Measurements from ENCODE around the gene AKAP17A. TPM values are rescaled to one million over a fixed set of nuclear protein-coding genes. Genes with fewer than 3 reads are reported as not detected.
A peak's percentile ranks its signal among the peaks of the same experiment; 100 is the strongest.

The AKAP17A gene
- total and polyA plus RNA-seq, 2 of the 13 experiments (the other 11 are each of a cell fraction or from before 2014, with no cell fraction given), result 20.5 to 26.5 TPM

DNA sequence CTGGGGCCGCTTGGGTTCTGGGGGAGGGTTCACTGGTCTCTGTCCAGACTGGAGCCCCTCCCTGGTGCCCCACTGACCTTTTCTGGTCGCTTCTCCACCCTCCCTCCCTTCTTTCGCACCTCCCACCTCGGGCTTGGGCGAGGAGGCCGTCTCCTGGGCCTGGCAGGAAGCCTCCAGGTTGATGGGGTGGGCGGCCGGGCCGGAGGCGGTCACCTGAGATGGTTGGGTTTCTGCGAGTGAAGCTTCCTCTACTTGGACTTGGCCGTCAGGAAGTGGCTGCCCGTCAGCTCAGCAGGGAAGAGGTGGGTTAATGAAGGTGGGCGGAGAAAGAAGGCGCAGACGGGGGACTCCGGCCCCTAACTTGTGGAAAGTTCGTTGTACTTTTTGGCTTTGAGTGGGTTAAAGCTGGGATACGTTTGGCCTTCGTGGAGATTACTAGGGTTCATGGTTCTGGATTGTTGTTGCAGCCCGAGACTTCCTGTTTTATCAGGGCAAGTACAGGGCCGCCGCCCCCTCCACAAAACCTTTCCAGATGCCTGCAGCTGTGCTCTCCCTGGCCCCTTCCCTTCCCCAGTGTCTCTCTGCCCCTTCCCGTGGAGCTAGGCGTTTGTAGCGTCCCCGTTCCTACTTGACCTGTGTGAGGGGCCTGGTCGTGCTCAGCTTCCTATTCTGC is 1.2 kb downstream of the AKAP17A start (continued):
- TF ChIP-seq, protein P1, sequence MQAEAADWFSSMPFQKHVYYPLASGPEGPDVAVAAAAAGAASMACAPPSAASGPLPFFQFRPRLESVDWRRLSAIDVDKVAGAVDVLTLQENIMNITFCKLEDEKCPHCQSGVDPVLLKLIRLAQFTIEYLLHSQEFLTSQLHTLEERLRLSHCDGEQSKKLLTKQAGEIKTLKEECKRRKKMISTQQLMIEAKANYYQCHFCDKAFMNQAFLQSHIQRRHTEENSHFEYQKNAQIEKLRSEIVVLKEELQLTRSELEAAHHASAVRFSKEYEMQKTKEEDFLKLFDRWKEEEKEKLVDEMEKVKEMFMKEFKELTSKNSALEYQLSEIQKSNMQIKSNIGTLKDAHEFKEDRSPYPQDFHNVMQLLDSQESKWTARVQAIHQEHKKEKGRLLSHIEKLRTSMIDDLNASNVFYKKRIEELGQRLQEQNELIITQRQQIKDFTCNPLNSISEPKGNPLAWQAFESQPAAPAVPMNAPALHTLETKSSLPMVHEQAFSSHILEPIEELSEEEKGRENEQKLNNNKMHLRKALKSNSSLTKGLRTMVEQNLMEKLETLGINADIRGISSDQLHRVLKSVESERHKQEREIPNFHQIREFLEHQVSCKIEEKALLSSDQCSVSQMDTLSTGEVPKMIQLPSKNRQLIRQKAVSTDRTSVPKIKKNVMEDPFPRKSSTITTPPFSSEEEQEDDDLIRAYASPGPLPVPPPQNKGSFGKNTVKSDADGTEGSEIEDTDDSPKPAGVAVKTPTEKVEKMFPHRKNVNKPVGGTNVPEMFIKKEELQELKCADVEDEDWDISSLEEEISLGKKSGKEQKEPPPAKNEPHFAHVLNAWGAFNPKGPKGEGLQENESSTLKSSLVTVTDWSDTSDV (CRISPR knock-in tag; IDR thresholded peaks at IDR 0.05), result 0 out of 2 replicates have a peak, but pooled peaks have one; percentile 16
- TF ChIP-seq, protein P2, sequence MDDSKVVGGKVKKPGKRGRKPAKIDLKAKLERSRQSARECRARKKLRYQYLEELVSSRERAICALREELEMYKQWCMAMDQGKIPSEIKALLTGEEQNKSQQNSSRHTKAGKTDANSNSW (CRISPR knock-in tag; IDR thresholded peaks at IDR 0.05; ENCODE audit: borderline replicate concordance), result no peak
- TF ChIP-seq RFX5 (IDR thresholded peaks at IDR 0.05; ENCODE audit: low read depth, low read length) (no peak), SNAI1 (CRISPR knock-in tag; IDR thresholded peaks at IDR 0.05; ENCODE audit: borderline replicate concordance) (0 out of 2 replicates have a peak, but pooled peaks have one; percentile 36), ZNF543 (CRISPR knock-in tag; IDR thresholded peaks at IDR 0.05) (no peak), YEATS2 (CRISPR knock-in tag; IDR thresholded peaks at IDR 0.05; ENCODE audit: borderline replicate concordance) (peak; percentile 5; the same call in 1 of the 2 replicates), NR2F1 (CRISPR knock-in tag; IDR thresholded peaks at IDR 0.05) (peak in 1 of 2 experiments; percentile 25; a peak in 1 of 4 replicates), NR2F6 (IDR thresholded peaks at IDR 0.05) (no peak), NR2F6 (CRISPR knock-in tag; IDR thresholded peaks at IDR 0.05) (peak; percentile 29; the same call in 1 of the 2 replicates), U2AF2 (IDR thresholded peaks at IDR 0.05; ENCODE audit: low read depth, low read length) (no peak), JUN (CRISPR knock-in tag; IDR thresholded peaks at IDR 0.05) (no peak), NFKB2 (CRISPR knock-in tag; IDR thresholded peaks at IDR 0.05; ENCODE audit: borderline replicate concordance) (peak; percentile 67; the same call in 1 of the 2 replicates), ELF1 (CRISPR knock-in tag; IDR thresholded peaks at IDR 0.05) (no peak), CAMTA2 (CRISPR knock-in tag; IDR thresholded peaks at IDR 0.05; ENCODE audit: borderline replicate concordance) (no peak), NCOA1 (CRISPR knock-in tag; IDR thresholded peaks at IDR 0.05) (no peak)
- TF ChIP-seq, protein P3, sequence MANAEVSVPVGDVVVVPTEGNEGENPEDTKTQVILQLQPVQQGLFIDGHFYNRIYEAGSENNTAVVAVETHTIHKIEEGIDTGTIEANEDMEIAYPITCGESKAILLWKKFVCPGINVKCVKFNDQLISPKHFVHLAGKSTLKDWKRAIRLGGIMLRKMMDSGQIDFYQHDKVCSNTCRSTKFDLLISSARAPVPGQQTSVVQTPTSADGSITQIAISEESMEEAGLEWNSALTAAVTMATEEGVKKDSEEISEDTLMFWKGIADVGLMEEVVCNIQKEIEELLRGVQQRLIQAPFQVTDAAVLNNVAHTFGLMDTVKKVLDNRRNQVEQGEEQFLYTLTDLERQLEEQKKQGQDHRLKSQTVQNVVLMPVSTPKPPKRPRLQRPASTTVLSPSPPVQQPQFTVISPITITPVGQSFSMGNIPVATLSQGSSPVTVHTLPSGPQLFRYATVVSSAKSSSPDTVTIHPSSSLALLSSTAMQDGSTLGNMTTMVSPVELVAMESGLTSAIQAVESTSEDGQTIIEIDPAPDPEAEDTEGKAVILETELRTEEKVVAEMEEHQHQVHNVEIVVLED (CRISPR knock-in tag; IDR thresholded peaks at IDR 0.05; ENCODE audit: borderline replicate concordance), result 0 out of 2 replicates have a peak, but pooled peaks have one; percentile 28
- TF ChIP-seq, protein P4, sequence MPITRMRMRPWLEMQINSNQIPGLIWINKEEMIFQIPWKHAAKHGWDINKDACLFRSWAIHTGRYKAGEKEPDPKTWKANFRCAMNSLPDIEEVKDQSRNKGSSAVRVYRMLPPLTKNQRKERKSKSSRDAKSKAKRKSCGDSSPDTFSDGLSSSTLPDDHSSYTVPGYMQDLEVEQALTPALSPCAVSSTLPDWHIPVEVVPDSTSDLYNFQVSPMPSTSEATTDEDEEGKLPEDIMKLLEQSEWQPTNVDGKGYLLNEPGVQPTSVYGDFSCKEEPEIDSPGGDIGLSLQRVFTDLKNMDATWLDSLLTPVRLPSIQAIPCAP (CRISPR knock-in tag; IDR thresholded peaks at IDR 0.05; ENCODE audit: low read depth), result no peak
- TF ChIP-seq, protein P5, sequence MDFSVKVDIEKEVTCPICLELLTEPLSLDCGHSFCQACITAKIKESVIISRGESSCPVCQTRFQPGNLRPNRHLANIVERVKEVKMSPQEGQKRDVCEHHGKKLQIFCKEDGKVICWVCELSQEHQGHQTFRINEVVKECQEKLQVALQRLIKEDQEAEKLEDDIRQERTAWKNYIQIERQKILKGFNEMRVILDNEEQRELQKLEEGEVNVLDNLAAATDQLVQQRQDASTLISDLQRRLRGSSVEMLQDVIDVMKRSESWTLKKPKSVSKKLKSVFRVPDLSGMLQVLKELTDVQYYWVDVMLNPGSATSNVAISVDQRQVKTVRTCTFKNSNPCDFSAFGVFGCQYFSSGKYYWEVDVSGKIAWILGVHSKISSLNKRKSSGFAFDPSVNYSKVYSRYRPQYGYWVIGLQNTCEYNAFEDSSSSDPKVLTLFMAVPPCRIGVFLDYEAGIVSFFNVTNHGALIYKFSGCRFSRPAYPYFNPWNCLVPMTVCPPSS (IDR thresholded peaks at IDR 0.05), result no peak
- TF ChIP-seq, protein P6, sequence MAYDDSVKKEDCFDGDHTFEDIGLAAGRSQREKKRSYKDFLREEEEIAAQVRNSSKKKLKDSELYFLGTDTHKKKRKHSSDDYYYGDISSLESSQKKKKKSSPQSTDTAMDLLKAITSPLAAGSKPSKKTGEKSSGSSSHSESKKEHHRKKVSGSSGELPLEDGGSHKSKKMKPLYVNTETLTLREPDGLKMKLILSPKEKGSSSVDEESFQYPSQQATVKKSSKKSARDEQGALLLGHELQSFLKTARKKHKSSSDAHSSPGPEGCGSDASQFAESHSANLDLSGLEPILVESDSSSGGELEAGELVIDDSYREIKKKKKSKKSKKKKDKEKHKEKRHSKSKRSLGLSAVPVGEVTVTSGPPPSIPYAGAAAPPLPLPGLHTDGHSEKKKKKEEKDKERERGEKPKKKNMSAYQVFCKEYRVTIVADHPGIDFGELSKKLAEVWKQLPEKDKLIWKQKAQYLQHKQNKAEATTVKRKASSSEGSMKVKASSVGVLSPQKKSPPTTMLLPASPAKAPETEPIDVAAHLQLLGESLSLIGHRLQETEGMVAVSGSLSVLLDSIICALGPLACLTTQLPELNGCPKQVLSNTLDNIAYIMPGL (CRISPR knock-in tag; IDR thresholded peaks at IDR 0.05; ENCODE audit: borderline replicate concordance in 1 of 2, low read depth in 1 of 2), result peak in 1 of 2 experiments; percentile 45; a peak in 1 of 4 replicates

Data from HepG2 (cell line).